K562 (cell line): ENCODE results near the gene ERCC4. TPM values are rescaled to one million over a fixed set of nuclear protein-coding genes. Genes with fewer than 3 reads are reported as not detected.

Experiments
- ATAC-seq: fragments of 200-7000 bp; cut with Tn5 transposase; 3 replicates; pipeline ENCODE4 v1.9.1; 2020; ENCODE audit warnings: moderate library complexity
- BruUV-seq: library from RNA; stranded (reverse); fragments of 400-500 nt; replicated peaks from 2 replicates; lab custom pipeline; 2021; lab: Mats Ljungman, UMichigan
- CTCF ChIA-PET: fragments of 300-600 bp; formaldehyde crosslinking; extraction: SDS; loops from one replicate; lab custom pipeline; 2021; ENCODE audit warnings: low intra/inter-chr PET ratio; lab: Yijun Ruan, JAX
- POLR2A ChIA-PET: fragments of 300-600, 350-650 bp; sonication (Branson Sonifier 250); formaldehyde crosslinking; extraction: SDS; loops from one replicate; lab custom pipeline; 2021; ENCODE audit warnings: antibody characterized with exemption, inconsistent platforms; lab: Yijun Ruan, JAX
- DNase-seq, 4 experiments: peaks; one replicate each; pipeline versions ENCODE4 v3.0.0 to v3.0.0-alpha.2; 2011 to 2018; ENCODE audit warnings: low spot score in 3 of 4, mixed read lengths in 3 of 4; ENCODE audit errors: extremely low read depth in 1 of 4
- FAIRE-seq: peaks from 2 replicates; lab custom pipeline; 2011; peaks lifted over from hg19 to GRCh38; lab: Jason Lieb, UNC
- H2AFZ ChIP-seq: 2 replicates; pipeline ENCODE4 v1.6.0; 2011; ENCODE audit warnings: low read depth, low read length, control low read depth, inconsistent platforms
- H3K27ac ChIP-seq: fragments of 200-600 bp; 3 replicates; pipeline ENCODE4 v1.8.0; 2011; ENCODE audit warnings: low read depth, mild to moderate bottlenecking, control low read depth, inconsistent platforms, low read length, moderate library complexity, mixed read lengths; ENCODE audit errors: extremely low read depth
- H3K27me3 ChIP-seq, 2 experiments: fragments of 300-600 bp in 1 of 2; 2 replicates in 1 of 2; 3 replicates in 1 of 2; pipeline versions ENCODE4 v1.6.0 to v1.8.0; 2011; ENCODE audit warnings: inconsistent platforms in 2 of 2, low read length in 2 of 2, mild to moderate bottlenecking in 1 of 2, mixed read lengths in 1 of 2, moderate library complexity in 1 of 2; ENCODE audit not compliant: control insufficient read depth in 2 of 2, insufficient read depth in 2 of 2
- H3K36me3 ChIP-seq: fragments of 300-600 bp; 3 replicates; pipeline ENCODE4 v1.8.0; 2011; ENCODE audit warnings: mild to moderate bottlenecking, low read length, inconsistent platforms; ENCODE audit not compliant: control insufficient read depth, insufficient read depth
- H3K4me1 ChIP-seq, 2 experiments: fragments of 200-600 bp in 1 of 2; replicated peaks in 1 of 2; 2 replicates in 1 of 2; 3 replicates in 1 of 2; pipeline versions ENCODE4 v1.5.1 to v1.8.0; 2011; ENCODE audit warnings: inconsistent platforms in 2 of 2, low read length in 2 of 2, mild to moderate bottlenecking in 1 of 2, mixed read lengths in 1 of 2, moderate library complexity in 1 of 2; ENCODE audit not compliant: control insufficient read depth in 2 of 2, insufficient read depth in 2 of 2
- H3K4me2 ChIP-seq: 2 replicates; pipeline ENCODE4 v1.6.1; 2011; ENCODE audit warnings: low read length, control low read depth, inconsistent platforms, mixed read lengths; ENCODE audit not compliant: insufficient read depth
- H3K4me3 ChIP-seq: fragments of 200-600 bp; sonication (generic), shearing (Covaris generic); 2 replicates; pipeline ENCODE4 v1.5.1; 2016; ENCODE audit warnings: control low read depth, inconsistent platforms
- H3K79me2 ChIP-seq: fragments of 200-600 bp; 3 replicates; pipeline ENCODE4 v1.8.0; 2011; ENCODE audit warnings: low read length, inconsistent platforms; ENCODE audit not compliant: control insufficient read depth, insufficient read depth
- H3K9ac ChIP-seq, 2 experiments: 2 replicates each; pipeline versions ENCODE4 v1.6.0 to v1.6.1; 2011; ENCODE audit warnings: low read depth in 2 of 2, low read length in 2 of 2, control low read depth in 1 of 2, inconsistent platforms in 1 of 2, mild to moderate bottlenecking in 1 of 2, mixed read lengths in 1 of 2; ENCODE audit not compliant: insufficient read depth in 1 of 2
- H3K9me1 ChIP-seq: one replicate; pipeline ENCODE4 v1.6.0; 2011; ENCODE audit warnings: inconsistent platforms, mild to moderate bottlenecking, low read length, moderate library complexity; ENCODE audit not compliant: control insufficient read depth, insufficient read depth
- H3K9me3 ChIP-seq: replicated peaks from 2 replicates; pipeline ENCODE4 v1.5.1; 2011; ENCODE audit warnings: low read depth, low read length, inconsistent platforms; ENCODE audit not compliant: control insufficient read depth, insufficient read depth
- H4K20me1 ChIP-seq: replicated peaks from 2 replicates; pipeline ENCODE4 v1.6.1; 2011; ENCODE audit warnings: low read length, inconsistent platforms, mixed read lengths; ENCODE audit not compliant: control insufficient read depth, insufficient read depth
- ARID1B ChIP-seq: fragments of 450-650 bp; IDR thresholded peaks from 2 replicates; pipeline ENCODE4 v1.6.1; 2016; ENCODE audit warnings: antibody characterized with exemption, mild to moderate bottlenecking, inconsistent platforms
- BCL6 ChIP-seq: fragments of 250-450 bp; sonication (Bioruptor Pico); IDR thresholded peaks from 2 replicates; pipeline ENCODE4 v1.4.0; 2020
- BRCA1 ChIP-seq, 2 experiments: fragments of 450-650 bp in 1 of 2; sonication (generic) in 1 of 2; formaldehyde crosslinking in 1 of 2; IDR thresholded peaks; 2 replicates each; pipeline versions ENCODE4 v1.5.0 to v1.6.1; 2017 to 2020; ENCODE audit warnings: mild to moderate bottlenecking in 1 of 2, missing genetic modification reagents in 1 of 2
- FIP1L1 ChIP-seq: fragments of 200-400 bp; formaldehyde crosslinking; IDR thresholded peaks from 2 replicates; pipeline ENCODE4 v1.6.1; 2018; ENCODE audit warnings: mild to moderate bottlenecking, low read depth, low read length; ENCODE audit not compliant: poor library complexity, severe bottlenecking
- FOXA3 ChIP-seq, 2 experiments: fragments of 450-650 bp in 1 of 2; sonication (generic) in 1 of 2; formaldehyde crosslinking; IDR thresholded peaks in 1 of 2; conservative IDR thresholded peaks in 1 of 2; 2 replicates each; pipeline versions ENCODE4 v1.4.0 to v1.8.0; 2020 to 2022; ENCODE audit warnings: mild to moderate bottlenecking in 2 of 2, missing genetic modification reagents in 1 of 2
- HDAC3 ChIP-seq: fragments of 450-650 bp; IDR thresholded peaks from 2 replicates; pipeline ENCODE4 v1.6.1; 2018; ENCODE audit warnings: borderline replicate concordance, mild to moderate bottlenecking, moderate library complexity; ENCODE audit not compliant: partially characterized antibody
- IFI16 ChIP-seq: fragments of 250-450 bp; sonication (Bioruptor Pico); IDR thresholded peaks from 2 replicates; pipeline ENCODE4 v2.1.2; 2022; ENCODE audit warnings: mild to moderate bottlenecking, inconsistent platforms
- KLF13 ChIP-seq: fragments of 450-650 bp; IDR thresholded peaks from 2 replicates; pipeline ENCODE4 v1.6.1; 2016; ENCODE audit warnings: missing genetic modification characterization, low read depth, mild to moderate bottlenecking, missing compliant biosample characterization, moderate library complexity, borderline replicate concordance
- LCOR ChIP-seq: sonication (generic); formaldehyde crosslinking; IDR thresholded peaks from 2 replicates; pipeline ENCODE4 v1.8.0; 2022; ENCODE audit warnings: mild to moderate bottlenecking, missing genetic modification reagents
- MCM5 ChIP-seq: fragments of 450-650 bp; IDR thresholded peaks from 2 replicates; pipeline ENCODE4 v1.6.1; 2016; ENCODE audit warnings: low read depth
- MEF2D ChIP-seq: conservative IDR thresholded peaks from 2 replicates; pipeline ENCODE4 v1.6.1; 2016; ENCODE audit warnings: low read depth, missing genetic modification characterization, missing compliant biosample characterization
- MEIS2 ChIP-seq: fragments of 450-650 bp; IDR thresholded peaks from 2 replicates; pipeline ENCODE4 v1.6.1; 2014; ENCODE audit warnings: mild to moderate bottlenecking; ENCODE audit not compliant: partially characterized antibody
- MTA3 ChIP-seq: fragments of 450-650 bp; formaldehyde crosslinking; IDR thresholded peaks from 2 replicates; pipeline ENCODE4 v1.6.1; 2017; ENCODE audit warnings: mild to moderate bottlenecking, borderline replicate concordance
- PML ChIP-seq: IDR thresholded peaks from 2 replicates; pipeline ENCODE4 v1.6.1; 2012; ENCODE audit warnings: low read length, inconsistent platforms
- TSC22D4 ChIP-seq: fragments of 450-650 bp; IDR thresholded peaks from 2 replicates; pipeline ENCODE4 v1.6.1; 2016; ENCODE audit warnings: missing genetic modification characterization, missing biosample characterization, control low read depth
- ZC3H8 ChIP-seq: fragments of 450-650 bp; IDR thresholded peaks from 2 replicates; pipeline ENCODE4 v1.6.1; 2017
- WGBS: fragments of 100-300 bp; shearing (Covaris generic); methylation state at CpG from one replicate; pipeline ENCODE4 v1.1.6; 2016; ENCODE audit warnings: low coverage, mixed read lengths; ENCODE audit not compliant: insufficient coverage; ENCODE audit errors: missing lambda C conversion rate; 5-methylcytosine and 5-hydroxymethylcytosine counted together
- in situ Hi-C: fragments of 300-500 bp; cut with MboI; formaldehyde crosslinking; loops from 4 replicates; pipeline ENCODE4 v1.15.0; 2018; ENCODE audit warnings: inconsistent platforms, mixed read lengths
- intact Hi-C: fragments of 100-400 bp; cut with micrococcal nuclease; formaldehyde crosslinking; loops from 2 replicates; pipeline ENCODE4 v1.14.2; 2022
- polyA plus RNA-seq, 8 experiments: library from polyadenylated mRNA; depleted of rRNA in 4 of 8; stranded (reverse) in 5 of 8; unstranded in 3 of 8; fragments of >200 nt; fragmentation: Nextera tagmentation in 2 of 8; fragmentation: Illumina TruSeq in 1 of 8; extraction: Ambion mirVana in 2 of 8; extraction: Trizol in 1 of 8; gene quantifications; 2 replicates each; pipeline versions ENCODE4 v1.2.1 to v1.2.3, GENCODE V29; 2011 to 2014; ENCODE audit warnings: inconsistent platforms in 1 of 8, missing spikeins in 1 of 8
- total RNA-seq, 7 experiments: library from RNA; depleted of rRNA in 6 of 7; stranded (reverse); fragments of >200 nt in 6 of 7; fragmentation: Illumina TruSeq in 2 of 7; extraction: Trizol in 2 of 7; gene quantifications; 2 replicates each; pipeline versions ENCODE4 v1.2.1 to v1.2.3, GENCODE V29; 2011 to 2021; ENCODE audit warnings: low replicate concordance in 1 of 7
- TF ChIP-seq, protein P1 (sequence below): sonication (generic); formaldehyde crosslinking; IDR thresholded peaks from 2 replicates; pipeline ENCODE4 v1.8.0; 2023; ENCODE audit warnings: mild to moderate bottlenecking, missing genetic modification reagents

The ERCC4 gene
- total and polyA plus RNA-seq, 9 of the 15 experiments (the other 6 are each of a cell fraction or from before 2014, with no cell fraction given), result 3.7 to 10.5 (median 6.0) TPM

DNA sequence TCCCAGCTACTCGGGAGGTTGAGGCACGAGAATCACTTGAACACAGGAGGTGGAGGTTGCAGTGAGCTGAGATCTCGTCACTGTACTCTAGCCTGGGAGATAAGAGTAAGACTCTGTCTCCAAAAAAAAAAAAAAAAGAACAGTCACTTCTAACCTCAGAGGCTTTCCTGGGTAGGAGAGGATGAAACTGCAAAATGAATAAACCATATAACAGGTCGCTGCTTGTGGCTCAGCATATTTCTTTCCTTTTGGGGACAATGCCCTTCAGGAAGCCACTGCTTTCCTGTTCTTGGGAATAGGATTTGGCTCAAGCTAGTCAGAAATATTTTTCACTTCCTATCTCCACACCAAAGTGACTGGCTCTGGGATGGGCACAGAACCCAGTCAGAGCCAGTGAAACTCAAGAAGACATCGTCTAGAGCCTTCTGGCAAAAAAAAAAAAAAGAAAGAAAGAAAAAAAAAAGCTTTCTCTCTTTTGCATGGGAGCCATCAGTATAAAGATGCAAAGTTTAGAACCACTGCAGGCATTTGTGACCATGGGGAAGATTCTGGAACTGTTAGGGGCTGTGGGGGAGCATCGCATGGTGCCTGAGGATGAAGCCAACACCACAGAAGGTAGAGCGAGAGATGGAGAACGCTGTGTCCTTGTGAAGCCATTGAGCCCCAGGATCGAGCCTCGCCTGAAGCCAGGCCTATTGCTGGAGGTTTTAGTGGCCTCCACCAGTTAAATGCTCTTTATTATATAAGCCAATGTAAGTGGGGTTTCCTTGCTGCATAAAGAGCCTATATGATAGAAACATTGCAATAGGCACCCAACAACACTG is 79.3 kb downstream of the ERCC4 start (continued):
- TF ChIP-seq ARID1B, result 0 out of 2 replicates have a peak, but pooled peaks have one; percentile 31

DNA sequence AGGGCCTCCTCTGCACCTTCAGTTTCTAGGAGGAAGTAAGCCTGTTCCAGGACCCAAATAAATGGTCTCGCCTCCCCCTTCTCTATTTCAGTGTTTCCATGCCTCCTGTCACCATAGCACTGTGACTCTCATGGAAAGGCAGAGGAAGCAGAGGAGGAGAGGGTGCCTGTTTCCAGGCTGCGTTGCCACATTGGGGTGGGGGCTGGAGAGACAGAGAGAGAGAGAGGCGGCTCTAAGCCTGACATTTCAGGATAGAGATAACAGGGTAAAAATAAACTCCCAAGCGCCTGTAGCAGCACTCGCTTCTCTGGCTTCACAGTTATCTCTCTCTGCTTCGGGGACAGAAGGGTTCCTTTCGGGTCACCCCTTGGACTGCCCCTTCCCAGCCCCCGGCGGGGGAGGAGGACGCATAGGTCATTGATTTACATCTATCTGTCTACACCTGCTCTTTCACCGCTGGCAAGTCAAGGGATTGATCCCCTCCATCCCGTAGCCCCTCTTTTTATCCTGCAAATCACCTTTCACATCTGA is 80.0 kb downstream of the ERCC4 start:
- intact Hi-C loops (no loop called here), in situ Hi-C loops (no loop called here)
- no peaks in the 10 kb centered on the region for H3K9me1 ChIP-seq
- peaks cover 14 to 32% of the 10 kb centered on the region in 2 experiments for H3K27me3 ChIP-seq
- POLR2A ChIA-PET, result no interaction called here
- CTCF ChIA-PET, result no interaction called here
- peak overlapping the region; percentile 53; the same call in 1 of the 2 replicates for H2AFZ ChIP-seq
- no peak overlapping the region for H3K4me3 ChIP-seq
- peak overlapping the region; percentile 38; the same call in 1 of the 3 replicates for H3K27ac ChIP-seq
- H3K9me3 ChIP-seq, result no peaks in the 10 kb centered on the region
- H4K20me1 ChIP-seq, result 0 out of 2 replicates have a peak, but pooled peaks cover 6% of the 10 kb centered on the region
- peak; percentile 77 for FAIRE-seq
- DNase-seq, result peak in 3 of 4 experiments; percentile 16 to 74 (median 61)
- peaks cover 9 to 22% of the 10 kb centered on the region in 2 experiments; a peak in 4 of 5 replicates for H3K4me1 ChIP-seq
- BruUV-seq, result no TSS peak
- H3K36me3 ChIP-seq, result no peaks in the 10 kb centered on the region
- ATAC-seq, result peak; percentile 78
- WGBS, result 4% methylated on average over 6 of the region's 12 CpGs
- peak overlapping the region; percentile 73 for H3K4me2 ChIP-seq
- H3K79me2 ChIP-seq, result no peaks in the 10 kb centered on the region
- H3K9ac ChIP-seq, result no peak overlapping the region; a peak in 1 of 4 replicates
- TF ChIP-seq TSC22D4 (tag) (no peak), KLF13 (tag) (no peak), PML (no peak), FOXA3 (CRISPR knock-in tag; conservative IDR thresholded peaks at IDR 0.05 in 1 of 2, IDR thresholded peaks at IDR 0.05 in 1 of 2) (no peak), ZC3H8 (no peak), BCL6 (CRISPR knock-in tag) (no peak), MEIS2 (peak; percentile 87), IFI16 (CRISPR knock-in tag) (no peak), LCOR (CRISPR knock-in tag) (no peak), HDAC3 (no peak), MCM5 (no peak), FIP1L1 (no peak), BRCA1 (IDR thresholded peaks at IDR 0.05) (no peak), BRCA1 (CRISPR knock-in tag; IDR thresholded peaks at IDR 0.05) (no peak), MTA3 (0 out of 2 replicates have a peak, but pooled peaks have one; percentile 41), MEF2D (tag) (peak; percentile 84)
- TF ChIP-seq, protein P1, sequence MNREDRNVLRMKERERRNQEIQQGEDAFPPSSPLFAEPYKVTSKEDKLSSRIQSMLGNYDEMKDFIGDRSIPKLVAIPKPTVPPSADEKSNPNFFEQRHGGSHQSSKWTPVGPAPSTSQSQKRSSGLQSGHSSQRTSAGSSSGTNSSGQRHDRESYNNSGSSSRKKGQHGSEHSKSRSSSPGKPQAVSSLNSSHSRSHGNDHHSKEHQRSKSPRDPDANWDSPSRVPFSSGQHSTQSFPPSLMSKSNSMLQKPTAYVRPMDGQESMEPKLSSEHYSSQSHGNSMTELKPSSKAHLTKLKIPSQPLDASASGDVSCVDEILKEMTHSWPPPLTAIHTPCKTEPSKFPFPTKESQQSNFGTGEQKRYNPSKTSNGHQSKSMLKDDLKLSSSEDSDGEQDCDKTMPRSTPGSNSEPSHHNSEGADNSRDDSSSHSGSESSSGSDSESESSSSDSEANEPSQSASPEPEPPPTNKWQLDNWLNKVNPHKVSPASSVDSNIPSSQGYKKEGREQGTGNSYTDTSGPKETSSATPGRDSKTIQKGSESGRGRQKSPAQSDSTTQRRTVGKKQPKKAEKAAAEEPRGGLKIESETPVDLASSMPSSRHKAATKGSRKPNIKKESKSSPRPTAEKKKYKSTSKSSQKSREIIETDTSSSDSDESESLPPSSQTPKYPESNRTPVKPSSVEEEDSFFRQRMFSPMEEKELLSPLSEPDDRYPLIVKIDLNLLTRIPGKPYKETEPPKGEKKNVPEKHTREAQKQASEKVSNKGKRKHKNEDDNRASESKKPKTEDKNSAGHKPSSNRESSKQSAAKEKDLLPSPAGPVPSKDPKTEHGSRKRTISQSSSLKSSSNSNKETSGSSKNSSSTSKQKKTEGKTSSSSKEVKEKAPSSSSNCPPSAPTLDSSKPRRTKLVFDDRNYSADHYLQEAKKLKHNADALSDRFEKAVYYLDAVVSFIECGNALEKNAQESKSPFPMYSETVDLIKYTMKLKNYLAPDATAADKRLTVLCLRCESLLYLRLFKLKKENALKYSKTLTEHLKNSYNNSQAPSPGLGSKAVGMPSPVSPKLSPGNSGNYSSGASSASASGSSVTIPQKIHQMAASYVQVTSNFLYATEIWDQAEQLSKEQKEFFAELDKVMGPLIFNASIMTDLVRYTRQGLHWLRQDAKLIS (CRISPR knock-in tag), result no peak
